ENCODE results near the gene CENPU. TPM values are rescaled to one million over a fixed set of nuclear protein-coding genes. Genes with fewer than 3 reads are reported as not detected.
"Not testable (repeated sequence)": the region's sequence is repeated elsewhere in the genome, so short reads cannot be mapped to it uniquely, and the experiment has no call there.

CENPU gene
- polyA plus RNA-seq, 1 donor: 75.4 TPM

DNA sequence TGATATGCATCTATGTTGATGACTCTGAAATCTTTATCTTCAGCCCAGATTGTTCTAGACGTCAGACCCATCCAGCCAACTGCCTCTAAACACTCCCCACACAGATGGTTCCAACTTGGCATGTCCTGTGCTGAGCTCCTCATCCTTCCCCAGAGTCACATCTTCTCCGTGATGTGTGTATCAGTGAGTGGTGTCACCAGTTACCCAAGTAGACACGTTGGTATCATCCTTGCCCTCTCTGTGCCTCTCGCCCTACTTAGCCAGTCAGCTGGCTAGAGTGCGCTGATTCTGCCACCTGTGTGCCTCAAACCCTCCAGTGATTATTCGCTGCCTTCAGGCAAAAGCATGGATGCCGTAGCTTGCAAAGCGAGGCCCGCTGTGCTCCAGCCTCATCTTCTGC lies 65.8 kb downstream of the CENPU start:
- no peak for DNase-seq

DNA sequence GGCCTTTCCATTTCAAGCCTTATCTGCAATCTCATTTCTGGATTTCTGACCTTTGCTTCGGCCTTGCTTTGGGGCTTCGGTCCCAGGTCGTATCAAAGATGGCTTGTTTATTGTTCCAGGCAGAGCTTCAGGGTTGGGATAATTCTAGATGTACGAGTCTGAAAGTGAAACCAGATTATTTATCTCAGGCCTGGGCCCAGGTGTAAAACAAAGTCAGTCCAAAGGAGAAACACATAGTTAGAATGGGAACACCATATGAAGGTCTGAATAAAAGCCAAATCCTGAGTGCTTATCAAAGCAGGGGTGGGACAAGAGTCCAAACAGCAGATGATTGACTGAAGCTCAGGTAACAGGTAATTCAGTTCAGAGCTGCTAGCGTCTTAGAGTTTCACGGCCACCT lies 67.2 kb downstream of the CENPU start:
- no peak for DNase-seq

GRCh38 chr4:184664445-184665210 lies 69.3 kb downstream of the CENPU start:
- no peak for DNase-seq

GRCh38 chr4:184662236-184662635 lies 71.7 kb downstream of the CENPU start:
- DNase-seq: no peak

DNA sequence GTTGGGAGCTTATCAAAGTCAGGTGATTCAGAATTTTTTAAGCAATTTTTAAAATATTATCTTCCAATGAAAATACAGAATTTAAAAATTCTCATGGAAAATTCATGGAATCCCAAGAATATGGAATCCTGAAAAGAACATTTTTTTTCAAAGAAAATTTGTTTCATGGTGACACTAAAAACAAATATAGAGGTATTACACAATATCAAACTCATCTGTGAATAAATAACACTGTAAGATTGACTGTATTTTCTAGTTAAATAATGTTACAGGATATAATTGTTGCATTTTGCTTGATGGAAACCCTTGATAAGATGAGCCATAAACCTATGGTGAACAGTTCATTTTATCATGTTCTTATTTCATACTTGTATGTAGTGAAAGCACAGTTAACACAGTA lies 72.9 kb downstream of the CENPU start:
- DNase-seq: no peak

- not testable (repeated sequence) for DNase-seq
Observed at GRCh38 chr4:184657820-184658219, 76.1 kb downstream of the CENPU start.

DNA sequence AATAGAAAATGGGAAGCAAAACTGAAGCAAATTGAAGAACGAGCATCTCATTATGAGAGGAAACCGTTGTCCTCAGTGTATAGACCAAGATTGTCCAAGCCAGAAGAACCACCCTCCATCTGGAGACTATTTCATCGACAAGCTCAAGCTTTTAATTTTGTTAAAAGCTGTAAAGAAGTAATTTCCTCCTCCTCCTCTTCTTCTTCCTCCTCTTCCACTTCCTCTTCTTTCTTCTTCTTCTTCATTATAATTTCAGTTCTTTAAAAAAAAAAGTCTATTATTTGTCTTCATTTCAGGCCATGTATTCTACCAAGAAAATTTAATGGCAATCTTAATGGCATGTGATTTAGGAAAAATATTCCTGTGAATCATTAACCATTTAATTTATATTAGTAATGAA lies 76.8 kb downstream of the CENPU start:
- DNase-seq: no peak

DNA sequence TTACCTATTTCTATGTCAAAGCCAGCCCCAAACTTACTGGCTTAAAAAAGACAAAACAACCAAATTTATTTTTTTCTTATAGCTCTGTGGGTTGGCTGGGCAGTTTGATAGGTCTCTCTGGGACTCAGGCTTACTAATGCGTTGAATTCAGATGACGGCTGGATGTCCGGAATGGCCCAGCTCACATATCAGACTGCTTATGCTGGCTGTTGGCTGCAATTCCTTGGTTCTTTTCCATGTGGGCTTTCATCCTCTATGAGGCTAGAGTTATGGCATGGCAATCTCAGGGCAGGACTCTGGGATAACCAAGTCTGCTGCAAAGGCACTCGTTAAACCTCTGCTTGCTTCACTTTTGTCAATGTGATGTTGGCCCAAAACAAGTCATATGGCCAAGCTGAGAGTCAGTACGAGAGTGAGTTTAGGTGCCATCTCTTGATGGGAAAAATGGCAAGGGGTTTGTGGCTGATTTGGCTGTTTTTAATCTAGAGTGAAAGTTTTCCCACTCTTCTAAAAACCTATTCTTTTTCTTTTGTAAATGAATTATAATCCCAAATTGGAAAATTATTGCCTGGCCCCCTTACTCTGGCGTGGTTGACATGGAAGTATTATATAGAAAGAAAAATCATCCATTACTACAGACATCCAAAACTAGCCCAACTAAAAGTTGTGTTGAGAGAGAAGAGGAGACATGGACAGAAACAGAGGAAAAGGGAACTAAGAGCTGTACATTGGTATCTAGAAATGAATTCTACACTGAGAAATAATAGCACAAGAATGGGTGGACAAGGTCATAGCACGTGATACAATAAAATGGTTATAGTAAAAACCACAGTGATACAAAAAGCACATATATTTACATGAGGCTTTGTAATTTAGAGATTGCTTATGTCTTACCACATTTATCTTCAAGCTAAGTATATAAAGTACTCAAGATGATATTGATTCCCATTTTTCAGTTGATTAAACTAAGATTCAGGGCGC lies 77.7 kb downstream of the CENPU start:
- DNase-seq: no peak

- no peak for DNase-seq
Observed at GRCh38 chr4:184653650-184654049, 80.2 kb downstream of the CENPU start.

GRCh38 chr4:184652681-184653080 lies 81.2 kb downstream of the CENPU start:
- DNase-seq: not testable (repeated sequence)

DNA sequence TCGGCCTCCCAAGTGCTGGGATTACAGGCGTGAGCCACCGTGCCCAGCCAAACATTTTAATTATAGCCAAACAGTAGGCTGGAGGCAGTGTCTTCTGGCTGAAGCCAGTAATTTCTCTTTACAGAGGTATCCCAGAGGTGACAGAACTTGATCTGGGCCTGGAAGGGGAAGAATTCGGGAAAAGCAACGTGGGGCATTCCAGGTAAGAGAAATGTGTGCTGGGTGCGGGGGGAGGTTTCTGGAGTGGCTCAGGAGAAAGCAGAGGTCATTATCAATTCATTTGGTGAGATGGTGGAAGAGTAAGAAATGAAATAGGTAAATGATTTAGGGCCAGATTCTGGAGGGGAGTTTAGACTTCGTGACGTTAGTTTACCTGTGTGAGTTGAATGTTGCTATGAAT lies 82.0 kb downstream of the CENPU start:
- no peak for DNase-seq

GRCh38 chr4:184649971-184650855 lies 83.7 kb downstream of the CENPU start:
- DNase-seq: peak; percentile 40

GRCh38 chr4:184649026-184649970 lies 84.6 kb downstream of the CENPU start, which contains the start of the genes CASP3 and PRIMPOL:
Gene CASP3, minus strand, starts transcription at chr4:184649447. Its CDS starts 10,994 bp downstream, at chr4:184638453.
Gene PRIMPOL, plus strand, starts transcription at chr4:184649738. Its CDS starts 7,403 bp downstream, at chr4:184657141.
- DNase-seq: peak; percentile 95

DNA sequence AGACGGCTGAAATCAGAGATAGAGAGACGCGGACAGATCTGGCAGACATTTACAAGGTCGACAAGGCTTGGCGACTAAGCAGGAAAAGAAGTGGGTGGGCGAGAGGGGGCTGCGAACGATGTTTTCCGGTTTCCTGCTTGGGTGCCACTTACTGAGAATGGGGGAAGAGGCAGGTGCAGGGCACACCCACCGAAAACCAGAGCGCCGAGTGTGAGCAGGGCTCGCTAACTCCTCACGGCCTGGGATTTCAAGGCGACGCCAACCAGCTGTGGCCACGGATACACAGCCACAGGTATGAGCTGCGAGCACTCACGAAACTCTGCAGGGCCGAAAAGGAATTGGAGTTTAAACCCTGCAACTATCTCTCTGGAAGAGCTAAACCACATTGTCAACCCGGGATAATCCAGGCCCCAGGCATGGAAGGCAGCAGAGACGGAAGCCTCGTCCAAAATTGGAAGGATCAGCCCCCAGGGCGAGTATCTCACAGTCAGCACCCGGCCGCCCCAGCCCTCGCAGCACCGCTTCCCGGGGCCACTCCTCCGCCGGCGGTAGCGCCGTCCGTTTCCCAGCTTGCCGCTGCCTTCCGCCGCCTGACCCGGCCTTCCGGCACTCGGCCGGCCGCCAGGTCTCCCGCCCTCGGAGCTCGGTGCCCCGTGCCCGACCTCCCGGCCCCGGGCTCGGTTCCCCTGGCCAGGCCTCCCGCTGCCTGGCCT lies 85.4 kb downstream of the CENPU start:
- peak; percentile 34 for DNase-seq

DNA sequence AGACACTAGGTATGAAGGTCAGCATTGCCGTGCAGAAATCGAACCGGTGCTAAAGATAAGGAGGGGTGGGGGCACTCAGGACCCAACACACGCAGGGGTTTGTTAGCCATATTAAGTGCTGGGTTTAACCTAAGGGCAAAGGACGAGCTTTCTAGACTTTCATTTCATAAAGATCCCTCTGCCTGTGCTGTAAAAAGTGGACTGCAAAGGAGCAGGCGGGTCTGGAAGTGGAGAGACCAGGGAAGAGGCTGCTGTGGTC lies 85.9 kb downstream of the CENPU start:
- no peak for DNase-seq

DNA sequence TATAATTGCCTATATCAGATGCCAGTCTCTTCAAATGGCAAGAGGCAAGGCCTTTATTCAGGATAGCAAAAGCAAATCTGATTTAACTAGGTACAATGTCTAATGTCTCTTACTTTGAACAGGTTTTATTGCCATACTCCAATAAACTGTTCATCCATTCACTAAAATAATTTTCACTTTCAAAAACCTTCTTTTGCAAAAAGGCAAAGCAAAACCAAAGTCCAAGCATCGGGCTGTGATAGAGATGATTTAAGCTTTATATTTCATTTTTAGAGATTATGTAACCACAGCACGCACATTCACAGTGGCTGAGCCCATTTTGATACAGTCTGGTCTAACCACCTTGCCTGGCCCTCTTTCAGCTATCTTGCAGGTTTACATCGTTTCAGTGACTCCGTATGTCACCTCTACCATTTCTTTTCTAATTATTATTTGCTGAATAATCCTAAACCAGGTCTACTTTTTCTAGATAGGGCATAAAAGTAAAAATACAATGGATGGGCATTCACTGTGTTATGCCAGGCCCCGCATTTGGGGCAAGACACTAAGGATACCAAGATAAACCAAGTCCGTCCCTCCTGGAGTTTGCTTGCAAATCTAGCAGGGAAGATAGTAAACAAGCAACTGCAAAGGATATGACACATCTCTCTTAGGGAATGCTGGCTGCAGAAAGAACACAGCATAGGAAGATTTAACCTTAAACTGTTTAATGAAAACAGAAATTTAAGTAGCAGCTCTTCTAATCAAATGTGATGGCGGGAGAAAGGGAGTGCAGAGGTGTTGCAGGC lies 86.4 kb downstream of the CENPU start:
- DNase-seq: no peak

DNA sequence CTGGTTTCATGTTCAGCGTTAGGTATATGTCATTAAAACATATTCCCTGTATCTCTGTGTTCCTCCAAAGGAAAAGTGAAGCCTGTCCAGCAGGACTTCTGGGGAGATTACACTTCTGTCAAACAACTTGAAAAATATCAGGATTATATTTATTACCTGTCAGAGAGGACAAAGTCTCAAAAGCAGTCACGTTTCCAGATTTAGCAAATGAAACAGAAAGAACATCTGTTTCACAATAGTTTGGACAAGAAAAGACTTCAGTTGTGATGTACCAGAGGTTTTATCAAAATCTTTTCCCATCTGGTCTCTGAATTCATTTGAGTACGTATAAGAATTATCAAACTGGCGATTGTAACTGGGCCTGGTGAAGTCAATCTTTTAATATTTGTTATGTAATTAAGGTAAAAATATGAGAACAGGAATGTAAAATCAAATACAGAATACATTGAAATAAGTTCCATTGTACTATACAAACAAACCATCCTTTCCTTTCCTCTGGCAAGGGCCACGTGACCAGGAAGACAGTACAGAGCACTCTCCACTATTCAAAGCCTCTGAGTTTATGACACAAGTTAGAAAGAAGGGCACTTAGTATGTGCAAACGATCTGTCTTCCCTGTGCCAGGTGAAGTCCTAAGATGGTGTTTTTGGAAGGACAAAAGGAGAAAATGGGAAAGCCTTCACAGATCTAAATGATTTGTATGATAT lies 87.8 kb downstream of the CENPU start:
- no peak for DNase-seq

- DNase-seq: no peak
Observed at GRCh38 chr4:184644553-184645307, 89.2 kb downstream of the CENPU start.

All from left kidney (tissue), 2 donors.